Body of pancreas (tissue), 4 donors: ENCODE data around the gene CLEC4D. TPM values are rescaled to one million over a fixed set of nuclear protein-coding genes. Genes with fewer than 3 reads are reported as not detected.
"Not testable (repeated sequence)": the region's sequence is repeated elsewhere in the genome, so short reads cannot be mapped to it uniquely, and the experiment has no call there.

Experiments used
- ATAC-seq: fragments of 150-250 bp; one replicate; pipeline ENCODE4 v1.9.1; 2016
- DNase-seq, 4 donors: peaks; one replicate each; pipeline ENCODE4 v3.0.0-alpha.2; 2019
- H3K27ac ChIP-seq, 4 donors: fragments of 200-600 bp; sonication (generic); 1 replicate in 3 of 4; 2 replicates in 1 of 4; pipeline versions ENCODE4 v1.5.1 to v1.6.1; 2016 to 2019; ENCODE audit warnings: mild to moderate bottlenecking in 1 of 4, mixed read lengths in 1 of 4, moderate library complexity in 1 of 4
- H3K27me3 ChIP-seq, 2 donors: fragments of 200-600 bp; sonication (generic); one replicate each; pipeline ENCODE4 v1.6.0; 2016; ENCODE audit warnings: mild to moderate bottlenecking in 1 of 2
- H3K36me3 ChIP-seq, 2 donors: fragments of 200-600 bp; sonication (generic); replicated peaks in 1 of 2; 2 replicates each; pipeline ENCODE4 v1.5.1; 2016; ENCODE audit warnings: low read depth in 2 of 2; ENCODE audit not compliant: insufficient read depth in 1 of 2
- H3K4me1 ChIP-seq: fragments of 200-600 bp; sonication (generic); one replicate; pipeline ENCODE4 v1.6.0; 2016
- H3K4me3 ChIP-seq, 2 donors: fragments of 200-600 bp; sonication (generic); 1 replicate in 1 of 2; 2 replicates in 1 of 2; pipeline ENCODE4 v1.5.1; 2016 to 2019
- H3K9me3 ChIP-seq, 3 donors: fragments of 200-600 bp; sonication (generic); 1 replicate in 2 of 3; 2 replicates in 1 of 3; pipeline ENCODE4 v1.5.1; 2016
- CTCF ChIP-seq, 7 experiments: fragments of 450-650 bp in 4 of 7; fragments of 200-600 bp in 3 of 7; sonication (generic) in 3 of 7; IDR thresholded peaks; one replicate each; pipeline ENCODE4 v1.5.1; 2016 to 2019; ENCODE audit warnings: antibody characterized with exemption in 7 of 7
- POLR2A ChIP-seq, 3 donors: fragments of 450-650 bp; IDR thresholded peaks; one replicate each; pipeline ENCODE4 v1.6.1; 2016; ENCODE audit warnings: antibody characterized with exemption in 3 of 3, mild to moderate bottlenecking in 2 of 3
- WGBS, 2 donors: methylation state at CpG; one replicate each; pipeline ENCODE4 v1.1.5; 2017; 5-methylcytosine and 5-hydroxymethylcytosine counted together
- intact Hi-C: fragments of 100-400 bp; cut with DNase I; formaldehyde crosslinking; loops from one replicate; pipeline ENCODE4 v1.15.1; 2023
- total RNA-seq, 2 donors: library from RNA; depleted of rRNA; stranded (reverse); fragments of >200 nt; gene quantifications; one replicate each; pipeline ENCODE4 v1.1.0, GENCODE V29; 2016

The CLEC4D gene
- total RNA-seq, 2 donors from 2014 or later, result not detected

GRCh38 chr12:8540831-8541230 lies 27.5 kb downstream of the CLEC4D start, which contains the start of gene CLEC4E:
CLEC4E (minus strand) TSS chr12:8540905; CDS start chr12:8540797, 108 bp downstream.
- TF ChIP-seq POLR2A (IDR thresholded peaks at IDR 0.05), result peak in 1 of 3 donors; percentile 17
- DNase-seq, H3K9me3 ChIP-seq, H3K36me3 ChIP-seq, intact Hi-C loops, H3K4me3 ChIP-seq, H3K27me3 ChIP-seq, H3K4me1 ChIP-seq, ATAC-seq: not testable (repeated sequence)
- WGBS, 2 donors, result 35 to 40% methylated on average over 4 of the region's 4 CpGs
- H3K27ac ChIP-seq, result peak within 1 kb of the TSS in 1 of 4 donors; percentile 2

GRCh38 chr12:8541562-8541961 lies 28.3 kb downstream of the CLEC4D start:
- ATAC-seq, result no peak
- Histone ChIP-seq H3K27me3 (no peaks in the 10 kb centered on the region), H3K4me3 (no peak overlapping the region), H3K36me3 (no peaks in the 10 kb centered on the region), H3K4me1 (no peaks in the 10 kb centered on the region), H3K9me3 (no peaks in the 10 kb centered on the region), H3K27ac (peak overlapping the region in 1 of 4 donors; percentile 2)
- TF ChIP-seq CTCF (IDR thresholded peaks at IDR 0.05) (no peak), POLR2A (IDR thresholded peaks at IDR 0.05) (no peak)
- DNase-seq, result no peak
- intact Hi-C loops, result no loop called here
- WGBS, 2 donors, result 80 to 81% methylated on average over 10 of the region's 10 CpGs

GRCh38 chr12:8544295-8544694 lies 31.0 kb downstream of the CLEC4D start:
- H3K4me3 ChIP-seq, result no peak overlapping the region
- 0% methylated on average over 3 of the region's 3 CpGs for WGBS, 2 donors
- ATAC-seq, result peak; percentile 68
- H3K4me1 ChIP-seq, result no peaks in the 10 kb centered on the region
- TF ChIP-seq CTCF (IDR thresholded peaks at IDR 0.05) (peak; percentile 43 to 93 (median 82)), POLR2A (IDR thresholded peaks at IDR 0.05) (no peak)
- DNase-seq, result peak; percentile 66 to 74 (median 71)
- no peaks in the 10 kb centered on the region for H3K36me3 ChIP-seq
- no peaks in the 10 kb centered on the region for H3K27me3 ChIP-seq
- intact Hi-C loops, result no loop called here
- H3K27ac ChIP-seq, result no peak overlapping the region
- no peaks in the 10 kb centered on the region for H3K9me3 ChIP-seq

GRCh38 chr12:8546591-8546990 lies 33.3 kb downstream of the CLEC4D start:
- Histone ChIP-seq H3K27me3 (no peaks in the 10 kb centered on the region), H3K4me3 (no peak overlapping the region), H3K4me1 (no peaks in the 10 kb centered on the region), H3K9me3 (no peaks in the 10 kb centered on the region), H3K27ac (no peak overlapping the region), H3K36me3 (no peaks in the 10 kb centered on the region)
- WGBS, 2 donors, result 47 to 67% methylated on average over 3 of the region's 3 CpGs
- no peak for TF ChIP-seq CTCF (IDR thresholded peaks at IDR 0.05)
- no peak for TF ChIP-seq POLR2A (IDR thresholded peaks at IDR 0.05)
- ATAC-seq (no peak), DNase-seq (no peak)
- intact Hi-C loops, result no loop called here

GRCh38 chr12:8547645-8548044 lies 34.3 kb downstream of the CLEC4D start:
- DNase-seq, result no peak
- H3K27ac ChIP-seq, result no peak overlapping the region
- no peaks in the 10 kb centered on the region for H3K36me3 ChIP-seq
- no peaks in the 10 kb centered on the region for H3K9me3 ChIP-seq
- ATAC-seq, result no peak
- no peak overlapping the region for H3K4me3 ChIP-seq
- no peak for TF ChIP-seq POLR2A (IDR thresholded peaks at IDR 0.05)
- TF ChIP-seq CTCF (IDR thresholded peaks at IDR 0.05), result no peak
- no peaks in the 10 kb centered on the region for H3K27me3 ChIP-seq
- 44 to 88% methylated on average over 2 of the region's 2 CpGs for WGBS, 2 donors
- intact Hi-C loops, result no loop called here
- H3K4me1 ChIP-seq, result no peaks in the 10 kb centered on the region
